Measurements from ENCODE around the gene EXOC8.

The EXOC8 gene

DNA sequence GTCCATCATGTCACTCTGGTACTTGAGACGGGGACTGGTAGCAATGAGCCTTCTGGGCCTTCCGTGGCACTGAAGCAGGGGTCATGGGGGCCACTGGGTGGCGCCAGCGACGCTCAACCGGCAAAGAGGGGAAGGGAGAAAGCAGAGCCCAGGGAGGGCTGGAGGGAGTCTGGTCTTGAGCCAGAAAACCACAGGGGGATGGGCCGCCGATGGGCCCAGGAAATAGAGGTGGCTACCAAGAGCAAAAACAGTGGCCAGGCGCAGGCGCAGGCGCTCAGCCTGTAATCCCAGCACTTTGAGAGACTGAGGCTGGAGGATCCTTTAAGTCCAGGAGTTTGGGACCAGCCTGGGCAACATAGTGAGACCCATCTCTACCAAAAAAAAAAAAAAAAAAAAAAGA lies 21.8 kb downstream of the EXOC8 start:
- Histone ChIP-seq H3K36me3 (ENCODE audit: control insufficient read depth, insufficient read depth, low read length) (no peaks in the 10 kb centered on the region), H3K79me2 (no peaks in the 10 kb centered on the region), H3K9ac (no peak overlapping the region), H3K27ac (no peak overlapping the region), H3K27me3 (ENCODE audit: control insufficient read depth, insufficient read depth, low read length) (no peaks in the 10 kb centered on the region), H3K4me1 (no peaks in the 10 kb centered on the region), H2AFZ (no peak overlapping the region), H3K9me3 (ENCODE audit: control insufficient read depth, low read length) (no peaks in the 10 kb centered on the region), H3K4me2 (ENCODE audit: low read length) (no peak overlapping the region), H3K4me3 (ENCODE audit: low read depth, low read length) (no peak overlapping the region)
- no peak for TF ChIP-seq CTCF (IDR thresholded peaks at IDR 0.05)

DNA sequence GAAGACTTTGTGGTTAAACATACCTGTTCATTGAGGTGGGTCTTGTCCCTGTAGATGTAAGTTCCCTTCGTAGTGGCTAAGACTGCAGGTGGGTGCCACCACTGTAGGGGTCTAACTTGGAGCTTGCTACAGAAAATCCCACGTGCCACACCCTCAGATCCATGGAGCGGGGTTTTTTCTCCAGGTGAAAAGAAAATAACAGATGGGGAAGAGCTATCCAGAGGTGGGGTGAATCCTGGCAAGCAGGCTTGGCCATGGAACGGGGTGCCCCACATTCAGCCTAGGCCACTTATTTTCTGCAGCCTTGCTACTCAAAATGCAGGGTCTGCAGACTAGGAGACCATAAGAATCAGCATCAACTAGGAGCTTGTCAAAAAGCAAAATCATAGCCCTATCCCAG lies 24.0 kb downstream of the EXOC8 start:
- no peaks in the 10 kb centered on the region for H3K79me2 ChIP-seq
- H2AFZ ChIP-seq = no peak overlapping the region
- H3K36me3 ChIP-seq (ENCODE audit: control insufficient read depth, insufficient read depth, low read length) = no peaks in the 10 kb centered on the region
- H3K9me3 ChIP-seq (ENCODE audit: control insufficient read depth, low read length) = no peaks in the 10 kb centered on the region
- H3K4me1 ChIP-seq = no peaks in the 10 kb centered on the region
- no peak overlapping the region for H3K4me3 ChIP-seq (ENCODE audit: low read depth, low read length)
- no peak overlapping the region for H3K9ac ChIP-seq
- no peaks in the 10 kb centered on the region for H3K27me3 ChIP-seq (ENCODE audit: control insufficient read depth, insufficient read depth, low read length)
- no peak overlapping the region for H3K4me2 ChIP-seq (ENCODE audit: low read length)
- no peak overlapping the region for H3K27ac ChIP-seq
- no peak for TF ChIP-seq CTCF (IDR thresholded peaks at IDR 0.05)

- H3K4me2 ChIP-seq (ENCODE audit: low read length) = no peak overlapping the region
- H3K36me3 ChIP-seq (ENCODE audit: control insufficient read depth, insufficient read depth, low read length) = no peaks in the 10 kb centered on the region
- H3K27ac ChIP-seq = no peak overlapping the region
- no peaks in the 10 kb centered on the region for H3K9me3 ChIP-seq (ENCODE audit: control insufficient read depth, low read length)
- H2AFZ ChIP-seq = no peak overlapping the region
- H3K4me3 ChIP-seq (ENCODE audit: low read depth, low read length) = no peak overlapping the region
- H3K27me3 ChIP-seq (ENCODE audit: control insufficient read depth, insufficient read depth, low read length) = no peaks in the 10 kb centered on the region
- no peak for TF ChIP-seq CTCF (IDR thresholded peaks at IDR 0.05)
- H3K79me2 ChIP-seq = no peaks in the 10 kb centered on the region
- H3K9ac ChIP-seq = no peak overlapping the region
- H3K4me1 ChIP-seq = no peaks in the 10 kb centered on the region
These were observed 25.2 kb downstream of the EXOC8 start for GRCh38 chr1:231312432-231312788.

- Histone ChIP-seq H3K4me3 (ENCODE audit: low read depth, low read length) (no peak overlapping the region), H2AFZ (no peak overlapping the region), H3K4me1 (no peaks in the 10 kb centered on the region), H3K9me3 (ENCODE audit: control insufficient read depth, low read length) (no peaks in the 10 kb centered on the region), H3K4me2 (ENCODE audit: low read length) (no peak overlapping the region), H3K27ac (no peak overlapping the region), H3K9ac (no peak overlapping the region), H3K27me3 (ENCODE audit: control insufficient read depth, insufficient read depth, low read length) (no peaks in the 10 kb centered on the region), H3K36me3 (ENCODE audit: control insufficient read depth, insufficient read depth, low read length) (no peaks in the 10 kb centered on the region), H3K79me2 (no peaks in the 10 kb centered on the region)
- no peak for TF ChIP-seq CTCF (IDR thresholded peaks at IDR 0.05)
These were observed 25.8 kb downstream of the EXOC8 start for GRCh38 chr1:231311720-231312431.

- Histone ChIP-seq H3K4me2 (ENCODE audit: low read length) (no peak overlapping the region), H3K27ac (no peak overlapping the region), H2AFZ (no peak overlapping the region), H3K27me3 (ENCODE audit: control insufficient read depth, insufficient read depth, low read length) (no peaks in the 10 kb centered on the region), H3K4me1 (no peaks in the 10 kb centered on the region), H3K36me3 (ENCODE audit: control insufficient read depth, insufficient read depth, low read length) (no peaks in the 10 kb centered on the region), H3K4me3 (ENCODE audit: low read depth, low read length) (no peak overlapping the region), H3K79me2 (no peaks in the 10 kb centered on the region), H3K9me3 (ENCODE audit: control insufficient read depth, low read length) (no peaks in the 10 kb centered on the region), H3K9ac (no peak overlapping the region)
- TF ChIP-seq CTCF (IDR thresholded peaks at IDR 0.05) = no peak
These were observed 27.2 kb downstream of the EXOC8 start for GRCh38 chr1:231310391-231310934.

Measured in parathyroid adenoma (tissue), 2 donors.